Measurements from ENCODE around the gene CFTR. TPM values are rescaled to one million over a fixed set of nuclear protein-coding genes. Genes with fewer than 3 reads are reported as not detected.

CFTR gene
- 0.06 and 0.15 TPM in 2 replicates for total RNA-seq (ENCODE audit: low replicate concordance)

DNA sequence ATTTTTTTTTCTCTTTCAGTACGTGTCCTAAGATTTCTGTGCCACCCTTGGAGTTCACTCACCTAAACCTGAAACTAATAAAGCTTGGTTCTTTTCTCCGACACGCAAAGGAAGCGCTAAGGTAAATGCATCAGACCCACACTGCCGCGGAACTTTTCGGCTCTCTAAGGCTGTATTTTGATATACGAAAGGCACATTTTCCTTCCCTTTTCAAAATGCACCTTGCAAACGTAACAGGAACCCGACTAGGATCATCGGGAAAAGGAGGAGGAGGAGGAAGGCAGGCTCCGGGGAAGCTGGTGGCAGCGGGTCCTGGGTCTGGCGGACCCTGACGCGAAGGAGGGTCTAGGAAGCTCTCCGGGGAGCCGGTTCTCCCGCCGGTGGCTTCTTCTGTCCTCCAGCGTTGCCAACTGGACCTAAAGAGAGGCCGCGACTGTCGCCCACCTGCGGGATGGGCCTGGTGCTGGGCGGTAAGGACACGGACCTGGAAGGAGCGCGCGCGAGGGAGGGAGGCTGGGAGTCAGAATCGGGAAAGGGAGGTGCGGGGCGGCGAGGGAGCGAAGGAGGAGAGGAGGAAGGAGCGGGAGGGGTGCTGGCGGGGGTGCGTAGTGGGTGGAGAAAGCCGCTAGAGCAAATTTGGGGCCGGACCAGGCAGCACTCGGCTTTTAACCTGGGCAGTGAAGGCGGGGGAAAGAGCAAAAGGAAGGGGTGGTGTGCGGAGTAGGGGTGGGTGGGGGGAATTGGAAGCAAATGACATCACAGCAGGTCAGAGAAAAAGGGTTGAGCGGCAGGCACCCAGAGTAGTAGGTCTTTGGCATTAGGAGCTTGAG, at the start of gene CFTR:
Gene CFTR, plus strand, starts transcription at position 801 of the 830 bp plus-strand sequence. CDS start 70 bp downstream, outside the sequence.
- TF ChIP-seq EZH2phosphoT487 (IDR thresholded peaks at IDR 0.05) (no peak), EZH2 (IDR thresholded peaks at IDR 0.05) (peak; percentile 65)
- Histone ChIP-seq H3F3A (ENCODE audit: low read depth) (peaks cover 28% of the 10 kb centered on the region), H3K27me3 (peaks cover 31% of the 10 kb centered on the region)

DNA sequence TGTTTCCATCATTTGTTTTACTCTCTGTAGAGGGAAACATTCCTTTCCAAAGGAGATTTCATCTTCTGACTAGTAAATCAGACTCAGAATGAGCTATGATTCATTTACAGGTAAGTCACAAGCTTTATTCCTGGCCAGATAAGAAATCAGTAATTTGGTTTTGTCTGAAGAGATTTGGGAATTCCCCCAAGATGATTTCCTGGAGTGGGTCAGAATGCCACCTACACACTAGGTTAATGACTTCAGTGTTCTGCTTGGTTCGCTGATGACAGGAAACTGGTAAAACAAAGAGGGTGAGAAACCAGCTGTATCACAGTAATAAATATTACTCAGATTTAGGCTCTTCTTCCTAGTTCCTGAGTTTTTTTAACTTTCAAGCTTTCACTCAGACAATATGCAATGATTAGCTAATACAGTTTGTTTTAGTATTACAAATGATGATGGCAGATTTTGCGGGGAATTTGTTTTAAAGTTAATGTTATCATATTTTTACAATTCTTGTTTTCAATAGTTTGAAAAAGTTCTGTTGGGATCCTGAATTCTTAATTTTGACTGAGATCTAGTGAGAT, 44.3 kb upstream of the CFTR start:
- no peaks in the 10 kb centered on the region for H3K4me1 ChIP-seq
- no peak overlapping the region for H3K4me2 ChIP-seq
- H3K4me3 ChIP-seq = no peak overlapping the region
- no peak overlapping the region for H3K27ac ChIP-seq
- no peaks in the 10 kb centered on the region for H4K20me1 ChIP-seq (ENCODE audit: low read depth)
- no peaks in the 10 kb centered on the region for H3F3A ChIP-seq (ENCODE audit: low read depth)
- Mint-ChIP-seq H3K9me3 (no peaks in the 10 kb centered on the region), H3K27ac (no peak overlapping the region), H3K27me3 (ENCODE audit: insufficient read depth, low read depth) (peaks cover 2% of the 10 kb centered on the region), H3K4me1 (no peaks in the 10 kb centered on the region), H3K4me3 (no peak overlapping the region), H3K36me3 (no peaks in the 10 kb centered on the region)
- no peaks in the 10 kb centered on the region for H3K9me3 ChIP-seq (ENCODE audit: low read depth)
- no peak overlapping the region for H3K9ac ChIP-seq
- TF ChIP-seq, protein P1, sequence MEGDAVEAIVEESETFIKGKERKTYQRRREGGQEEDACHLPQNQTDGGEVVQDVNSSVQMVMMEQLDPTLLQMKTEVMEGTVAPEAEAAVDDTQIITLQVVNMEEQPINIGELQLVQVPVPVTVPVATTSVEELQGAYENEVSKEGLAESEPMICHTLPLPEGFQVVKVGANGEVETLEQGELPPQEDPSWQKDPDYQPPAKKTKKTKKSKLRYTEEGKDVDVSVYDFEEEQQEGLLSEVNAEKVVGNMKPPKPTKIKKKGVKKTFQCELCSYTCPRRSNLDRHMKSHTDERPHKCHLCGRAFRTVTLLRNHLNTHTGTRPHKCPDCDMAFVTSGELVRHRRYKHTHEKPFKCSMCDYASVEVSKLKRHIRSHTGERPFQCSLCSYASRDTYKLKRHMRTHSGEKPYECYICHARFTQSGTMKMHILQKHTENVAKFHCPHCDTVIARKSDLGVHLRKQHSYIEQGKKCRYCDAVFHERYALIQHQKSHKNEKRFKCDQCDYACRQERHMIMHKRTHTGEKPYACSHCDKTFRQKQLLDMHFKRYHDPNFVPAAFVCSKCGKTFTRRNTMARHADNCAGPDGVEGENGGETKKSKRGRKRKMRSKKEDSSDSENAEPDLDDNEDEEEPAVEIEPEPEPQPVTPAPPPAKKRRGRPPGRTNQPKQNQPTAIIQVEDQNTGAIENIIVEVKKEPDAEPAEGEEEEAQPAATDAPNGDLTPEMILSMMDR (IDR thresholded peaks at IDR 0.05) = no peak
- TF ChIP-seq EZH2 (IDR thresholded peaks at IDR 0.05) (no peak), EZH2phosphoT487 (IDR thresholded peaks at IDR 0.05) (no peak)
- no peak for DNase-seq (ENCODE audit: low spot score)
- H3K27me3 ChIP-seq = no peaks in the 10 kb centered on the region
- H2AFZ ChIP-seq (replicated peaks) = no peak overlapping the region
- no peaks in the 10 kb centered on the region for H3K36me3 ChIP-seq
- H3K79me2 ChIP-seq (ENCODE audit: low read depth) = no peaks in the 10 kb centered on the region

More for the DNA sequence above, at the start of gene CFTR:
- H3K36me3 Mint-ChIP-seq = no peaks in the 10 kb centered on the region
- no peaks in the 10 kb centered on the region for H3K9me3 Mint-ChIP-seq
- DNase-seq (ENCODE audit: low spot score) = peak; percentile 42
- peak within 1 kb of the TSS; percentile 0 for H3K27ac Mint-ChIP-seq
- peaks cover 23% of the 10 kb centered on the region for H3K4me1 Mint-ChIP-seq
- Histone ChIP-seq H2AFZ (replicated peaks) (peak within 1 kb of the TSS; percentile 99), H3K4me2 (peak within 1 kb of the TSS; percentile 98), H3K9ac (no peak within 1 kb of the TSS), H3K27ac (no peak within 1 kb of the TSS), H3K36me3 (no peaks in the 10 kb centered on the region), H3K9me3 (ENCODE audit: low read depth) (no peaks in the 10 kb centered on the region), H3K4me1 (peaks cover 8% of the 10 kb centered on the region), H4K20me1 (ENCODE audit: low read depth) (no peaks in the 10 kb centered on the region), H3K4me3 (peak within 1 kb of the TSS; percentile 78), H3K79me2 (ENCODE audit: low read depth) (no peaks in the 10 kb centered on the region)
- H3K27me3 Mint-ChIP-seq (ENCODE audit: insufficient read depth, low read depth) = peaks cover 20% of the 10 kb centered on the region
- peak within 1 kb of the TSS; percentile 88 for H3K4me3 Mint-ChIP-seq

DNA sequence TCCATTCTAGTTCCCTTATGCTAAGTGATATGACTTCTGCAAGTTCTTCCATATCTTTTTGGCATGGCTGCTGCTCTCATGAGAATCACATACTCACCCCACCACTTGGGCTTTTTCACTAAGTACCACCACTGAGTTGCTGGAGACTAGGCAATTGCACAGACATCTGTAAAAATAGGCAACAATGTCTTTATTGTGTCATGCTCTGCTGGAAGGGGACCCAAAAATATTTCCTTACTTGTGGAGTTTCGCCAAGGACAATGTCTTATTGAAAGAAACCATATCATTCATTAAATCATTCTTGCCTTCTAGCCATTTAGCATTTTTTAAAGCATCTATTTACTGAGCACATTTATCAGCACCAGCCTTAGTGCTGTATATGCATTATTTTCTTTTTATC, 35.2 kb upstream of the CFTR start:
- no peak overlapping the region for H3K4me2 ChIP-seq
- no peak overlapping the region for H3K27ac Mint-ChIP-seq
- no peak overlapping the region for H3K4me3 Mint-ChIP-seq
- H3F3A ChIP-seq (ENCODE audit: low read depth) = no peaks in the 10 kb centered on the region
- no peak overlapping the region for H3K4me3 ChIP-seq
- H3K4me1 ChIP-seq = no peaks in the 10 kb centered on the region
- H3K9ac ChIP-seq = no peak overlapping the region
- H3K27ac ChIP-seq = no peak overlapping the region
- peaks cover 6% of the 10 kb centered on the region for H3K9me3 Mint-ChIP-seq
- TF ChIP-seq EZH2phosphoT487 (IDR thresholded peaks at IDR 0.05) (no peak), EZH2 (IDR thresholded peaks at IDR 0.05) (no peak)
- TF ChIP-seq, protein P1 (IDR thresholded peaks at IDR 0.05) = no peak
- no peaks in the 10 kb centered on the region for H4K20me1 ChIP-seq (ENCODE audit: low read depth)
- H3K4me1 Mint-ChIP-seq = no peaks in the 10 kb centered on the region
- no peaks in the 10 kb centered on the region for H3K27me3 ChIP-seq
- H3K79me2 ChIP-seq (ENCODE audit: low read depth) = no peaks in the 10 kb centered on the region
- no peak for DNase-seq (ENCODE audit: low spot score)
- no peaks in the 10 kb centered on the region for H3K36me3 ChIP-seq
- H3K36me3 Mint-ChIP-seq = no peaks in the 10 kb centered on the region
- no peaks in the 10 kb centered on the region for H3K27me3 Mint-ChIP-seq (ENCODE audit: insufficient read depth, low read depth)
- no peak overlapping the region for H2AFZ ChIP-seq (replicated peaks)
- peaks cover 3% of the 10 kb centered on the region for H3K9me3 ChIP-seq (ENCODE audit: low read depth)

All from neural progenitor cell (in vitro differentiated cells).